Lower lobe of right lung (tissue), 2 donors: Measurements from ENCODE around the gene DCLRE1B. TPM values are rescaled to one million over a fixed set of nuclear protein-coding genes. Genes with fewer than 3 reads are reported as not detected.

Source experiments
- ATAC-seq, 2 donors: fragments of 200-7000 bp; cut with Tn5 transposase; one replicate each; pipeline ENCODE4 v1.9.1; 2020 to 2022; ENCODE audit warnings: mild to moderate bottlenecking in 2 of 2, moderate library complexity in 2 of 2
- DNase-seq: peaks from one replicate; pipeline ENCODE4 v3.0.0-alpha.2; 2020
- H3K27ac ChIP-seq: fragments of 200-600 bp; one replicate; pipeline ENCODE4 v1.8.0; 2022
- H3K27me3 ChIP-seq: fragments of 200-600 bp; one replicate; pipeline ENCODE4 v1.8.0; 2022; ENCODE audit warnings: low read depth
- H3K36me3 ChIP-seq: fragments of 200-600 bp; one replicate; pipeline ENCODE4 v1.8.0; 2022; ENCODE audit warnings: mild to moderate bottlenecking
- H3K4me1 ChIP-seq: fragments of 200-600 bp; one replicate; pipeline ENCODE4 v1.8.0; 2022
- H3K4me3 ChIP-seq: fragments of 200-600 bp; one replicate; pipeline ENCODE4 v1.8.0; 2022; ENCODE audit warnings: mild to moderate bottlenecking
- H3K9me3 ChIP-seq: fragments of 200-600 bp; one replicate; pipeline ENCODE4 v1.8.0; 2022
- intact Hi-C: fragments of 100-400 bp; cut with DNase I; formaldehyde crosslinking; loops from one replicate; pipeline ENCODE4 v1.11.0; 2022
- total RNA-seq: library from RNA; stranded (reverse); fragmentation: NEBNext Ultra II Directional; extraction: Animal tissue kit (Norgen Biotek cat#: 25700); gene quantifications from one replicate; pipeline ENCODE4 v1.2.1, GENCODE V29; 2021
- TF ChIP-seq, protein P1 (sequence below): fragments of 200-600 bp; IDR thresholded peaks from one replicate; pipeline ENCODE4 v1.8.0; 2022; ENCODE audit warnings: antibody characterized with exemption, mild to moderate bottlenecking
- donor health status: DM: no; HTN: yes; CAD: no; lungs with severe emphysema.

DCLRE1B gene
- total RNA-seq, 1 donor from 2014 or later: 8.3 TPM

DNA sequence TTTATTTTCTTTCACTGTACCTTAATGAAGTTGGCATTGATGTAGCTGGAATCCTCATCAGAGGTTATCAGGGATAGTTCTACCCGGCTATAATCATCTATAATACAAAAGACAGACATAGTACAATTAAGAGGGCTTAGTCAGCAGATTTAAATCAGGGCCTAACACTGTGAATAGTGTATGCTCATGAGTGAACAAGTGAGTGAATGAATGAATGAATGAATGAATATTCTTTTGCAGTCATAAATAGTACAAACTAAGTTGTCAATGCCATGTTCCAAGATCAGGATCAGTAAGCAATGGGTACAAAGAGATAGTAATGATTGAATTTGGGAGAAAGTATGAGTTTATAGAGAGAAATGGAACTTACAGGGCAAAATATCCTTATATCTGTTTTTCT lies 46.1 kb upstream of the DCLRE1B start:
- Histone ChIP-seq H3K9me3 (no peaks in the 10 kb centered on the region), H3K27me3 (no peaks in the 10 kb centered on the region), H3K36me3 (no peaks in the 10 kb centered on the region), H3K4me3 (no peak overlapping the region), H3K27ac (no peak overlapping the region), H3K4me1 (peaks cover 21% of the 10 kb centered on the region)
- DNase-seq (no peak), ATAC-seq (no peak)
- intact Hi-C loops: no loop called here
- TF ChIP-seq, protein P1, sequence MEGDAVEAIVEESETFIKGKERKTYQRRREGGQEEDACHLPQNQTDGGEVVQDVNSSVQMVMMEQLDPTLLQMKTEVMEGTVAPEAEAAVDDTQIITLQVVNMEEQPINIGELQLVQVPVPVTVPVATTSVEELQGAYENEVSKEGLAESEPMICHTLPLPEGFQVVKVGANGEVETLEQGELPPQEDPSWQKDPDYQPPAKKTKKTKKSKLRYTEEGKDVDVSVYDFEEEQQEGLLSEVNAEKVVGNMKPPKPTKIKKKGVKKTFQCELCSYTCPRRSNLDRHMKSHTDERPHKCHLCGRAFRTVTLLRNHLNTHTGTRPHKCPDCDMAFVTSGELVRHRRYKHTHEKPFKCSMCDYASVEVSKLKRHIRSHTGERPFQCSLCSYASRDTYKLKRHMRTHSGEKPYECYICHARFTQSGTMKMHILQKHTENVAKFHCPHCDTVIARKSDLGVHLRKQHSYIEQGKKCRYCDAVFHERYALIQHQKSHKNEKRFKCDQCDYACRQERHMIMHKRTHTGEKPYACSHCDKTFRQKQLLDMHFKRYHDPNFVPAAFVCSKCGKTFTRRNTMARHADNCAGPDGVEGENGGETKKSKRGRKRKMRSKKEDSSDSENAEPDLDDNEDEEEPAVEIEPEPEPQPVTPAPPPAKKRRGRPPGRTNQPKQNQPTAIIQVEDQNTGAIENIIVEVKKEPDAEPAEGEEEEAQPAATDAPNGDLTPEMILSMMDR: no peak

DNA sequence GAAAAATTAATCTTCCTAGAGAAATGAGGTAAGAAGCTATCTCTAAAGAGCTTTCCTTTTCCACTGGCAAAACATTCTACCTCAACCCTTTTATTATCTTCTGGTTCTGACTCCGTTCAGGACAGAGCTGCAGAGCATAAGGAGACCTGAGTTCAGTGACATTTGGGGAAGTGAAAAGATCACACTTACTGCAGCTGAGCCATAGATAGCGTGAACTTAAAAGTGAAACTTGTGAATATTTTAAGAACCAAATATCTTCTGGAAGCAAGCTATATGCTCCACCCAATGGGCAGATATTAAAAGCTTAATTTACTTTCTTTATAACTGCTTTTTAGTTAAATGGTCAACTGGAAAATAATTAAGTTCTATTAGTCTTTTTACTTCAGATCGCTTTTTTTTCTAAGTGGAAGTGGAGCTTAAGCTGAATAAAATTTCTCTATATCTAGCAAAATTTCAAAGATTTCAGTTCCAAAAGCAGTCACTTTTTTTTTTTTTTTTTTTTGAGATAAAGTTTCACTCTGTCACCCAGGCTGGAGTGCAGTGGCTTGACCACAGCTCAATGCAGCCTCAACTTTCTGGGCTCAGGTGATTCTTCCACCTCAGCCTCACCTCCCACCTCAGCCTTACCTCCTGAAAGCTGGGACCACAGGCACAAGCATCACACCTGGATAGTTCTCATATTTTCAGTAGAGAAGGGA lies 45.5 kb upstream of the DCLRE1B start:
- Histone ChIP-seq H3K27ac (peak overlapping the region; percentile 32), H3K27me3 (no peaks in the 10 kb centered on the region), H3K4me3 (no peak overlapping the region), H3K4me1 (peaks cover 21% of the 10 kb centered on the region), H3K9me3 (no peaks in the 10 kb centered on the region), H3K36me3 (no peaks in the 10 kb centered on the region)
- DNase-seq: no peak
- TF ChIP-seq, protein P1: no peak
- peak in 1 of 2 donors; percentile 62 for ATAC-seq
- intact Hi-C loops: no loop called here

- intact Hi-C loops: no loop called here
- no peaks in the 10 kb centered on the region for H3K36me3 ChIP-seq
- no peaks in the 10 kb centered on the region for H3K9me3 ChIP-seq
- H3K4me1 ChIP-seq: peaks cover 21% of the 10 kb centered on the region
- H3K4me3 ChIP-seq: no peak overlapping the region
- ATAC-seq (no peak), DNase-seq (no peak)
- H3K27me3 ChIP-seq: no peaks in the 10 kb centered on the region
- no peak overlapping the region for H3K27ac ChIP-seq
- TF ChIP-seq, protein P1: no peak
Observed at GRCh38 chr1:113860891-113861290, 44.2 kb upstream of the DCLRE1B start.

GRCh38 chr1:113861641-113862040 lies 43.5 kb upstream of the DCLRE1B start:
- ATAC-seq (no peak), DNase-seq (no peak)
- Histone ChIP-seq H3K4me3 (no peak overlapping the region), H3K27ac (no peak overlapping the region), H3K27me3 (no peaks in the 10 kb centered on the region), H3K36me3 (no peaks in the 10 kb centered on the region), H3K9me3 (no peaks in the 10 kb centered on the region), H3K4me1 (peaks cover 21% of the 10 kb centered on the region)
- intact Hi-C loops: no loop called here
- TF ChIP-seq, protein P1: no peak

- Histone ChIP-seq H3K9me3 (no peaks in the 10 kb centered on the region), H3K4me3 (no peak overlapping the region), H3K36me3 (no peaks in the 10 kb centered on the region), H3K27me3 (no peaks in the 10 kb centered on the region), H3K27ac (no peak overlapping the region), H3K4me1 (peaks cover 15% of the 10 kb centered on the region)
- ATAC-seq (no peak), DNase-seq (no peak)
- TF ChIP-seq, protein P1: no peak
- intact Hi-C loops: no loop called here
Observed at GRCh38 chr1:113868387-113869083, 36.6 kb upstream of the DCLRE1B start.
